H1 (cell line): Measurements from ENCODE around the gene RCAN2. TPM values are rescaled to one million over a fixed set of nuclear protein-coding genes. Genes with fewer than 3 reads are reported as not detected.

Experiments
- CTCF ChIA-PET: fragments of 300-600 bp; sonication (Branson Sonifier 250); formaldehyde crosslinking; loops from one replicate; lab custom pipeline; 2021; ENCODE audit not compliant: partially characterized antibody; lab: Charles Lee
- POLR2A ChIA-PET: fragments of 300-600 bp; sonication (Branson Sonifier 250); formaldehyde crosslinking; loops from one replicate; lab custom pipeline; 2021; ENCODE audit warnings: inconsistent platforms; ENCODE audit not compliant: partially characterized antibody; lab: Charles Lee
- DNase-seq, 2 experiments: peaks; one replicate each; pipeline versions ENCODE4 v3.0.0 to v3.0.0-alpha.2; 2010 to 2022; ENCODE audit warnings: low spot score in 2 of 2, low read depth in 1 of 2, mixed read lengths in 1 of 2
- FAIRE-seq: peaks from 2 replicates; lab custom pipeline; 2011; peaks lifted over from hg19 to GRCh38; lab: Jason Lieb, UNC
- H2AFZ ChIP-seq: 2 replicates; pipeline ENCODE4 v1.8.1; 2012; ENCODE audit warnings: low read length, inconsistent platforms
- H2AK5ac ChIP-seq: 2 replicates; pipeline ENCODE4 v1.6.1; 2013; ENCODE audit warnings: low read depth, low read length
- H2BK120ac ChIP-seq: replicated peaks from 2 replicates; pipeline ENCODE3; 2013; ENCODE audit warnings: low read depth, low read length, inconsistent platforms
- H2BK12ac ChIP-seq: 2 replicates; pipeline ENCODE4 v1.6.1; 2013; ENCODE audit warnings: low read depth, low read length
- H2BK15ac ChIP-seq: 2 replicates; pipeline ENCODE4 v1.6.1; 2013; ENCODE audit warnings: low read length
- H2BK20ac ChIP-seq: 2 replicates; pipeline ENCODE4 v1.6.1; 2013; ENCODE audit warnings: low read length
- H2BK5ac ChIP-seq: 2 replicates; pipeline ENCODE4 v1.6.1; 2013; ENCODE audit warnings: low read depth, low read length
- H3K14ac ChIP-seq: 2 replicates; pipeline ENCODE4 v1.6.1; 2013; ENCODE audit warnings: inconsistent platforms; ENCODE audit not compliant: insufficient read length
- H3K18ac ChIP-seq: 2 replicates; pipeline ENCODE4 v1.6.1; 2013; ENCODE audit warnings: low read length; ENCODE audit errors: extremely low read depth
- H3K23ac ChIP-seq: 2 replicates; pipeline ENCODE4 v1.6.1; 2013; ENCODE audit warnings: inconsistent platforms; ENCODE audit not compliant: insufficient read length
- H3K23me2 ChIP-seq: 2 replicates; pipeline ENCODE4 v1.6.1; 2013; ENCODE audit warnings: low read depth, low read length
- H3K27ac ChIP-seq: 2 replicates; pipeline ENCODE4 v1.6.1; 2011; ENCODE audit warnings: low read depth, low read length, inconsistent platforms
- H3K27me3 ChIP-seq, 4 experiments: replicated peaks in 1 of 4; 1 replicate in 1 of 4; 2 replicates in 3 of 4; pipeline versions ENCODE4 v1.6.1 to v1.8.1; 2011 to 2013; ENCODE audit warnings: low read length in 3 of 4, mild to moderate bottlenecking in 3 of 4, inconsistent platforms in 2 of 4, mixed read lengths in 2 of 4, moderate library complexity in 1 of 4; ENCODE audit not compliant: control insufficient read depth in 3 of 4, insufficient read depth in 3 of 4; ENCODE audit errors: extremely low read depth in 1 of 4
- H3K36me3 ChIP-seq, 4 experiments: 2 replicates each; pipeline versions ENCODE4 v1.6.1 to v1.8.1; 2011 to 2013; ENCODE audit warnings: mild to moderate bottlenecking in 4 of 4, low read length in 3 of 4, moderate library complexity in 2 of 4, control low read depth in 1 of 4, inconsistent platforms in 1 of 4; ENCODE audit not compliant: insufficient read depth in 4 of 4, control insufficient read depth in 2 of 4
- H3K4ac ChIP-seq: replicated peaks from 2 replicates; pipeline ENCODE3; 2013; ENCODE audit warnings: low read length, low read depth, mixed read lengths, inconsistent platforms; ENCODE audit not compliant: insufficient read length
- H3K4me1 ChIP-seq, 4 experiments: replicated peaks in 1 of 4; 1 replicate in 1 of 4; 2 replicates in 3 of 4; pipeline versions ENCODE4 v1.6.1 to v1.8.1; 2011 to 2013; ENCODE audit warnings: low read length in 3 of 4, inconsistent platforms in 2 of 4, mixed read lengths in 1 of 4; ENCODE audit not compliant: insufficient read depth in 4 of 4, control insufficient read depth in 3 of 4
- H3K4me2 ChIP-seq, 2 experiments: 2 replicates each; pipeline versions ENCODE4 v1.6.1 to v1.8.1; 2011 to 2013; ENCODE audit warnings: low read depth in 2 of 2, low read length in 2 of 2, control low read depth in 1 of 2, inconsistent platforms in 1 of 2, mild to moderate bottlenecking in 1 of 2; ENCODE audit not compliant: insufficient read depth in 1 of 2
- H3K4me3 ChIP-seq, 4 experiments: fragments of 200-600, 300-600 bp in 1 of 4; sonication (generic), shearing (Covaris generic), sonication (Bioruptor Twin) in 1 of 4; 2 replicates each; pipeline versions ENCODE4 v1.5.1 to v1.8.1; 2011 to 2016; ENCODE audit warnings: low read length in 4 of 4, low read depth in 3 of 4, control low read depth in 2 of 4, inconsistent platforms in 2 of 4, mild to moderate bottlenecking in 2 of 4, mixed read lengths in 1 of 4, moderate library complexity in 1 of 4; ENCODE audit not compliant: insufficient read depth in 2 of 4; ENCODE audit errors: extremely low read depth in 1 of 4
- H3K56ac ChIP-seq: replicated peaks from 2 replicates; pipeline ENCODE3; 2013; ENCODE audit warnings: low read depth, mild to moderate bottlenecking, mixed read lengths, low read length, inconsistent platforms; ENCODE audit not compliant: insufficient read length
- H3K79me1 ChIP-seq: 2 replicates; pipeline ENCODE4 v1.6.1; 2013; ENCODE audit warnings: low read depth, low read length, control low read depth
- H3K79me2 ChIP-seq, 2 experiments: 2 replicates each; pipeline versions ENCODE4 v1.6.1 to v1.8.1; 2012 to 2013; ENCODE audit warnings: low read length in 2 of 2, mild to moderate bottlenecking in 2 of 2, inconsistent platforms in 1 of 2; ENCODE audit not compliant: insufficient read depth in 2 of 2, control insufficient read depth in 1 of 2
- H3K9ac ChIP-seq, 4 experiments: replicated peaks in 1 of 4; 1 replicate in 1 of 4; 2 replicates in 3 of 4; pipeline versions ENCODE4 v1.6.1 to v1.8.1; 2011 to 2013; ENCODE audit warnings: low read depth in 3 of 4, low read length in 3 of 4, control low read depth in 2 of 4, mild to moderate bottlenecking in 2 of 4, moderate library complexity in 2 of 4, inconsistent platforms in 1 of 4; ENCODE audit errors: extremely low read depth in 1 of 4
- H3K9me3 ChIP-seq, 2 experiments: 2 replicates each; pipeline versions ENCODE4 v1.6.1 to v1.8.1; 2012 to 2013; ENCODE audit warnings: mild to moderate bottlenecking in 2 of 2, moderate library complexity in 2 of 2, control low read depth in 1 of 2, inconsistent platforms in 1 of 2, low read depth in 1 of 2, low read length in 1 of 2, mixed read lengths in 1 of 2; ENCODE audit not compliant: insufficient read depth in 2 of 2
- H4K20me1 ChIP-seq, 2 experiments: replicated peaks in 1 of 2; 2 replicates each; pipeline versions ENCODE3 to v1.8.1; 2011 to 2013; ENCODE audit warnings: inconsistent platforms in 2 of 2, low read length in 2 of 2, mild to moderate bottlenecking in 1 of 2; ENCODE audit not compliant: insufficient read depth in 2 of 2, control insufficient read depth in 1 of 2
- H4K5ac ChIP-seq: 2 replicates; pipeline ENCODE4 v1.6.1; 2013; ENCODE audit warnings: low read length, low read depth, mixed read lengths, inconsistent platforms; ENCODE audit not compliant: insufficient read length
- H4K8ac ChIP-seq: 2 replicates; pipeline ENCODE4 v1.8.0; 2013; ENCODE audit warnings: mild to moderate bottlenecking, moderate library complexity, low read length, inconsistent platforms; ENCODE audit not compliant: insufficient read depth; ENCODE audit errors: extremely low read depth
- H4K91ac ChIP-seq: replicated peaks from 2 replicates; pipeline ENCODE3; 2013; ENCODE audit warnings: low read length, mixed read lengths, inconsistent platforms; ENCODE audit not compliant: insufficient read length
- EGR1 ChIP-seq: IDR thresholded peaks from 2 replicates; pipeline ENCODE4 v1.6.1; 2011; ENCODE audit warnings: low read depth, low read length, borderline replicate concordance
- JUND ChIP-seq: IDR thresholded peaks from 2 replicates; pipeline ENCODE4 v1.6.1; 2011; ENCODE audit warnings: mild to moderate bottlenecking, improper control_type of control experiment, low read length
- NRF1 ChIP-seq: IDR thresholded peaks from 2 replicates; pipeline ENCODE4 v1.6.1; 2011; ENCODE audit warnings: mild to moderate bottlenecking, low read depth, low read length, improper control_type of control experiment
- TEAD4 ChIP-seq: IDR thresholded peaks from 2 replicates; pipeline ENCODE4 v1.6.1; 2012; ENCODE audit warnings: low read depth, low read length, inconsistent platforms, mixed read lengths
- WGBS, 2 experiments: shearing (Covaris generic) in 1 of 2; methylation state at CpG; one replicate each; pipeline versions ENCODE4 v1.1.6 to v1.1.7; 2013 to 2015; ENCODE audit warnings: low lambda C conversion rate in 2 of 2, mixed read lengths in 2 of 2, inconsistent platforms in 1 of 2, low coverage in 1 of 2, missing lambda C conversion rate in 1 of 2; ENCODE audit not compliant: insufficient replicate concordance in 2 of 2, insufficient coverage in 1 of 2, insufficient read length in 1 of 2; ENCODE audit errors: extremely low coverage in 1 of 2, missing lambda C conversion rate in 1 of 2; 5-methylcytosine and 5-hydroxymethylcytosine counted together
- polyA plus RNA-seq, 7 experiments: library from polyadenylated mRNA; depleted of rRNA in 3 of 7; stranded (reverse) in 5 of 7; unstranded in 2 of 7; fragments of >200 nt in 5 of 7; fragments of 200-250 nt in 2 of 7; gene quantifications; 1 replicate in 5 of 7; 2 replicates in 1 of 7; 4 replicates in 1 of 7; pipeline versions ENCODE4 v1.2.1 to v1.2.3, GENCODE V29; 2011 to 2013; ENCODE audit warnings: missing spikeins in 2 of 7, mixed read lengths in 2 of 7
- total RNA-seq: library from RNA; stranded (reverse); fragmentation: NEBNext Ultra II Directional; extraction: Animal tissue kit (Norgen Biotek cat#: 25700); gene quantifications from 2 replicates; pipeline ENCODE4 v1.2.1, GENCODE V29; 2021

Gene RCAN2
- total and polyA plus RNA-seq, 2 of the 8 experiments (the other 6 are each of a cell fraction or from before 2014, with no cell fraction given) = 5.0 to 8.5 TPM

- Histone ChIP-seq H4K5ac (no peak overlapping the region), H3K4ac (no peak overlapping the region), H3K14ac (no peak overlapping the region), H2BK12ac (no peak overlapping the region), H3K27ac (no peak overlapping the region), H2BK15ac (no peak overlapping the region), H3K4me1 (no peaks in the 10 kb centered on the region), H4K8ac (no peak overlapping the region), H3K9ac (no peak overlapping the region), H3K9me3 (no peaks in the 10 kb centered on the region), H2BK120ac (no peak overlapping the region), H2BK20ac (no peak overlapping the region), H2AFZ (no peak overlapping the region), H3K23me2 (no peaks in the 10 kb centered on the region), H2AK5ac (no peak overlapping the region), H3K27me3 (no peaks in the 10 kb centered on the region), H3K4me3 (no peak overlapping the region), H3K56ac (no peak overlapping the region), H3K4me2 (no peak overlapping the region), H4K20me1 (no peaks in the 10 kb centered on the region), H4K91ac (no peak overlapping the region), H3K36me3 (no peaks in the 10 kb centered on the region), H3K23ac (no peak overlapping the region), H3K79me1 (no peaks in the 10 kb centered on the region), H3K79me2 (no peaks in the 10 kb centered on the region), H3K18ac (no peak overlapping the region), H2BK5ac (no peak overlapping the region)
- FAIRE-seq = no peak
- TF ChIP-seq EGR1 = no peak
- TF ChIP-seq JUND = no peak
- no peak for TF ChIP-seq TEAD4
- no peak for TF ChIP-seq NRF1
- WGBS, 2 experiments = 95% methylated on average over 1 of the region's 1 CpG; no CpG with 5 or more reads in 1 of the 2 experiments
- DNase-seq = no peak
- ChIA-PET CTCF (interaction anchor here (1.0 to 1.4 kb wide), 2 partner anchors 9 to 19 kb away, joined by 3 read pairs; no protein-coding TSS in a partner anchor), POLR2A (no interaction called here)
Observed at GRCh38 chr6:46350714-46351113, 140.5 kb downstream of the RCAN2 start.
